HUES48 (cell line): ENCODE measurements around the gene ERI2.

Experiments
- H3K27ac ChIP-seq: one replicate; pipeline ENCODE4 v1.7.0; 2013; ENCODE audit warnings: low read depth, low read length, inconsistent platforms
- H3K27me3 ChIP-seq: 2 replicates; pipeline ENCODE4 v1.6.1; 2013; ENCODE audit warnings: mild to moderate bottlenecking, low read length; ENCODE audit not compliant: control insufficient read depth, insufficient read depth
- H3K36me3 ChIP-seq: 2 replicates; pipeline ENCODE4 v1.6.1; 2013; ENCODE audit warnings: low read length; ENCODE audit not compliant: control insufficient read depth, insufficient read depth
- H3K4me1 ChIP-seq: 2 replicates; pipeline ENCODE4 v1.6.1; 2013; ENCODE audit warnings: mild to moderate bottlenecking, low read length; ENCODE audit not compliant: control insufficient read depth, insufficient read depth
- H3K4me3 ChIP-seq: 2 replicates; pipeline ENCODE4 v1.5.1; 2013; ENCODE audit warnings: mild to moderate bottlenecking, low read depth, low read length
- H3K9ac ChIP-seq: 2 replicates; pipeline ENCODE4 v1.6.1; 2013; ENCODE audit warnings: mild to moderate bottlenecking, low read depth, low read length, moderate library complexity
- H3K9me3 ChIP-seq: 2 replicates; pipeline ENCODE4 v1.6.1; 2013; ENCODE audit warnings: low read length; ENCODE audit not compliant: control insufficient read depth, insufficient read depth

ERI2 gene

GRCh38 chr16:20747030-20747816 lies 59.0 kb downstream of the ERI2 start:
- Histone ChIP-seq H3K4me1 (no peaks in the 10 kb centered on the region), H3K36me3 (no peaks in the 10 kb centered on the region), H3K27me3 (no peaks in the 10 kb centered on the region), H3K9ac (no peak overlapping the region), H3K9me3 (0 out of 2 replicates have a peak, but pooled peaks cover 10% of the 10 kb centered on the region), H3K4me3 (no peak overlapping the region), H3K27ac (no peak overlapping the region)

- 0 out of 2 replicates have a peak, but pooled peaks cover 10% of the 10 kb centered on the region for H3K9me3 ChIP-seq
- H3K4me3 ChIP-seq = no peak overlapping the region
- H3K4me1 ChIP-seq = no peaks in the 10 kb centered on the region
- no peak overlapping the region for H3K27ac ChIP-seq
- H3K27me3 ChIP-seq = no peaks in the 10 kb centered on the region
- H3K9ac ChIP-seq = no peak overlapping the region
- H3K36me3 ChIP-seq = no peaks in the 10 kb centered on the region
Measured at GRCh38 chr16:20746461-20746860, 59.8 kb downstream of the ERI2 start.
